Activated CD8-positive, alpha-beta T cell treated with anti-CD3 and anti-CD28 coated beads for 36 hours (primary cell): ENCODE measurements around the gene GALNT9. TPM values are rescaled to one million over a fixed set of nuclear protein-coding genes. Genes with fewer than 3 reads are reported as not detected.
A peak's percentile ranks its signal among the peaks of the same experiment; 100 is the strongest.

Experiments used
- ATAC-seq: fragments of 200-7000 bp; cut with Tn5 transposase; one replicate; pipeline ENCODE4 v1.10.0; 2021; ENCODE audit warnings: mild to moderate bottlenecking, moderate library complexity
- CTCF ChIA-PET: fragments of 350-600 bp; sonication (Branson Sonifier 250); formaldehyde crosslinking; loops from one replicate; lab custom pipeline; 2021; ENCODE audit warnings: antibody characterized with exemption; lab: Charles Lee
- POLR2A ChIA-PET: fragments of 350-600 bp; sonication (Branson Sonifier 250); formaldehyde crosslinking; loops from one replicate; lab custom pipeline; 2021; ENCODE audit warnings: antibody characterized with exemption; lab: Charles Lee
- DNase-seq: peaks from one replicate; pipeline ENCODE4 v3.0.0-alpha.2; 2020
- H3K27ac Mint-ChIP-seq: one replicate; pipeline ENCODE4 v1.8.0; 2021; ENCODE audit warnings: mild to moderate bottlenecking, mixed read lengths
- H3K27me3 Mint-ChIP-seq: one replicate; pipeline ENCODE4 v1.8.0; 2021; ENCODE audit warnings: mixed read lengths
- H3K36me3 Mint-ChIP-seq: one replicate; pipeline ENCODE4 v1.8.0; 2021; ENCODE audit warnings: low read depth, mixed read lengths
- H3K4me1 Mint-ChIP-seq: one replicate; pipeline ENCODE4 v1.8.0; 2021; ENCODE audit warnings: low read depth, mixed read lengths
- H3K4me3 Mint-ChIP-seq: one replicate; pipeline ENCODE4 v1.8.0; 2021; ENCODE audit warnings: mild to moderate bottlenecking, moderate library complexity, mixed read lengths
- H3K9me3 Mint-ChIP-seq: one replicate; pipeline ENCODE4 v1.8.0; 2021; ENCODE audit warnings: mixed read lengths
- intact Hi-C: fragments of 100-400 bp; cut with micrococcal nuclease; formaldehyde crosslinking; loops from one replicate; pipeline ENCODE4 v1.10.0; 2022
- total RNA-seq, 2 experiments: library from RNA; stranded (reverse); gene quantifications; one replicate each; pipeline ENCODE4 v1.2.3, GENCODE V29; 2021
- TF ChIP-seq, protein P1 (sequence below): fragments of 200-600 bp; IDR thresholded peaks from one replicate; pipeline ENCODE4 v1.8.0; 2022; ENCODE audit warnings: antibody characterized with exemption, mild to moderate bottlenecking

GALNT9 gene
- total RNA-seq, 2 experiments from 2014 or later, result not detected

DNA sequence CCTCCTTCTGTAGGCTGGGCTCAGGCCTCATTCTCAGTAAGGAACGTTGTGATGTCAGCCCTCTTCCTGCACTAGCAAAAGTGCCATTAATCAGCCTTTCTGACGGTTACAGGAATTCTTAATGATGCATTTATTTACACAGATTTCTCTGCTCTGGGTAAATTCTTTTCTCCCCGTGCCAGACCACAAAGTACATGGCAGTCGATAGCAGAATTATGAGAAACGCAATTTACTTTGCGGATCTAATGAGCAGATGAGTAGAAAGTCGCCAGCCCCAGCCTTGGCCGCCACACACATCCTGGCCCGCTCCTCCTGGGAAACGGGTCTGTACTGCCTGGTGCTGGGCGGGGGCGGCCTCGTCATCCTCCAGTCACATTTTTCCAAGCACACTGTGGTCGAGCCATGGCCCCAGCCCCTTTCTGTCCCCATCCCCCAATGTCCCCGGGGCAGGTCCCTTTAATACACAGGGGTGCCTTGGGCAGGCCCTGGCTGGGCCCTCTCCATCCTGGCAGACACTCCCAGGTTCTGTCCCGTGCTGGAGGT is 159.2 kb downstream of the GALNT9 start:
- peaks cover 16% of the 10 kb centered on the region for H3K4me1 Mint-ChIP-seq
- no peak overlapping the region for H3K4me3 Mint-ChIP-seq
- DNase-seq (no peak), ATAC-seq (no peak)
- TF ChIP-seq, protein P1, sequence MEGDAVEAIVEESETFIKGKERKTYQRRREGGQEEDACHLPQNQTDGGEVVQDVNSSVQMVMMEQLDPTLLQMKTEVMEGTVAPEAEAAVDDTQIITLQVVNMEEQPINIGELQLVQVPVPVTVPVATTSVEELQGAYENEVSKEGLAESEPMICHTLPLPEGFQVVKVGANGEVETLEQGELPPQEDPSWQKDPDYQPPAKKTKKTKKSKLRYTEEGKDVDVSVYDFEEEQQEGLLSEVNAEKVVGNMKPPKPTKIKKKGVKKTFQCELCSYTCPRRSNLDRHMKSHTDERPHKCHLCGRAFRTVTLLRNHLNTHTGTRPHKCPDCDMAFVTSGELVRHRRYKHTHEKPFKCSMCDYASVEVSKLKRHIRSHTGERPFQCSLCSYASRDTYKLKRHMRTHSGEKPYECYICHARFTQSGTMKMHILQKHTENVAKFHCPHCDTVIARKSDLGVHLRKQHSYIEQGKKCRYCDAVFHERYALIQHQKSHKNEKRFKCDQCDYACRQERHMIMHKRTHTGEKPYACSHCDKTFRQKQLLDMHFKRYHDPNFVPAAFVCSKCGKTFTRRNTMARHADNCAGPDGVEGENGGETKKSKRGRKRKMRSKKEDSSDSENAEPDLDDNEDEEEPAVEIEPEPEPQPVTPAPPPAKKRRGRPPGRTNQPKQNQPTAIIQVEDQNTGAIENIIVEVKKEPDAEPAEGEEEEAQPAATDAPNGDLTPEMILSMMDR, result no peak
- no peak overlapping the region for H3K27ac Mint-ChIP-seq
- H3K9me3 Mint-ChIP-seq, result peaks cover 2% of the 10 kb centered on the region
- POLR2A ChIA-PET, result no interaction called here
- H3K27me3 Mint-ChIP-seq, result peaks cover 11% of the 10 kb centered on the region
- no peaks in the 10 kb centered on the region for H3K36me3 Mint-ChIP-seq
- CTCF ChIA-PET, result no interaction called here
- intact Hi-C loops, result no loop called here

- Mint-ChIP-seq H3K4me3 (no peak overlapping the region), H3K27me3 (peaks cover 7% of the 10 kb centered on the region), H3K27ac (no peak overlapping the region), H3K4me1 (peaks cover 14% of the 10 kb centered on the region), H3K36me3 (no peaks in the 10 kb centered on the region), H3K9me3 (peaks cover 2% of the 10 kb centered on the region)
- DNase-seq, result no peak
- ATAC-seq, result no peak
- intact Hi-C loops, result no loop called here
- TF ChIP-seq, protein P1, result no peak
- ChIA-PET POLR2A (no interaction called here), CTCF (no interaction called here)
Observed at GRCh38 chr12:132169376-132169775, 160.0 kb downstream of the GALNT9 start.

DNA sequence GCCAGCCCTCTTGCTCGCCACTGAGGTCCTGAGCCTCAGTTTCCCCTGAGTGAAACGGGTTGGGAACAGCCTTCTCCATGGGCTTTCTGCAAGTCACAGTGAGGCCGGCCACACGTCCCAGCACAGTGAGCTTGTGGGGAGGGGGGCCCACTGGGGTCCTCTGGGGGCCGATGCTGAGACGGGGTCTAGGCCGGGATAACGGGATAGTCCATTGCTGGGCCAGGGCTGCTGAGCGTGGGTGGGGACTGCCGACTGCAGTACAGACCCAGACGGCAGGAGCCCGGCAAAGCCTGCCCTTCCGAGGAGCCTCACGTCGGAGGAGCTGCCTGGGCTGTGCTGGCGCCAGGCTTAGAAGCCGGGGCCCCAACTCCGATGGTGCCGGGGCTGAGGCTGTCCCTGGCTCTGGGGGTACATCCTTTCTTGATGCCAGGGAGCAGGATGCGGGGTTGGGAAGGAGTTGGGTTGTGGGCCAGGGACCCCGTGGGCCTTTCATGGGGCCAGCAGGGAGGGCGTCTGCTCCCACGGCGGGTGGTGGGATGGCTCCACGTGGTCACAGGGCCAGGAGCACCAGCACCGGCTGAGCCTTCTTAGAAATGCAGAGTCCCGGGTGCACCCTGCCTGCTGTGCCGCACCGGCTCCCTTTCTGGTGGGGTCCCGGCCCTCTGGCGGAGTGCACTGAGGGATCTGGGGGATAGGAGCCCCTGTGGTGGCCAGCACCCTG is 160.9 kb downstream of the GALNT9 start:
- POLR2A ChIA-PET, result interaction anchor here (1.4 kb wide), 1 partner anchor 18 kb away, joined by 3 read pairs; no protein-coding TSS in a partner anchor
- intact Hi-C loops, result no loop called here

GRCh38 chr12:132167611-132168310 is 161.6 kb downstream of the GALNT9 start:
- Mint-ChIP-seq H3K27ac (no peak overlapping the region), H3K36me3 (no peaks in the 10 kb centered on the region), H3K4me1 (peaks cover 17% of the 10 kb centered on the region), H3K4me3 (no peak overlapping the region), H3K9me3 (peaks cover 2% of the 10 kb centered on the region), H3K27me3 (peaks cover 2% of the 10 kb centered on the region)
- ChIA-PET POLR2A (interaction anchor here (1.4 kb wide), 1 partner anchor 19 kb away, joined by 3 read pairs; no protein-coding TSS in a partner anchor), CTCF (interaction anchor here (1.2 kb wide), 1 partner anchor 14 kb away, joined by 4 read pairs; no protein-coding TSS in a partner anchor)
- ATAC-seq, result peak; percentile 18
- TF ChIP-seq, protein P1, result no peak
- intact Hi-C loops, result no loop called here
- no peak for DNase-seq

More for the DNA sequence above, 160.9 kb downstream of the GALNT9 start:
- no peaks in the 10 kb centered on the region for H3K36me3 Mint-ChIP-seq
- no peak for ATAC-seq
- H3K4me1 Mint-ChIP-seq, result peaks cover 18% of the 10 kb centered on the region
- CTCF ChIA-PET, result interaction anchor here (1.2 kb wide), 1 partner anchor 15 kb away, joined by 4 read pairs; no protein-coding TSS in a partner anchor
- TF ChIP-seq, protein P1, result no peak
- no peak overlapping the region for H3K27ac Mint-ChIP-seq
- H3K9me3 Mint-ChIP-seq, result peaks cover 2% of the 10 kb centered on the region
- no peak for DNase-seq
- H3K27me3 Mint-ChIP-seq, result peaks cover 7% of the 10 kb centered on the region
- no peak overlapping the region for H3K4me3 Mint-ChIP-seq
